ENCODE results near the gene SLC10A3. TPM values are rescaled to one million over a fixed set of nuclear protein-coding genes. Genes with fewer than 3 reads are reported as not detected.
A peak's percentile ranks its signal among the peaks of the same experiment; 100 is the strongest.

The SLC10A3 gene
- total and polyA plus RNA-seq, 2 donors (not counting 1 experiment from before 2014, with no cell fraction given) = 15.2 to 16.0 TPM

- DNase-seq (ENCODE audit: low read depth in 2 of 2) = no peak
Observed at GRCh38 chrX:154457491-154458115, 32.8 kb downstream of the SLC10A3 start.

GRCh38 chrX:154452823-154453222, 37.6 kb downstream of the SLC10A3 start:
- Histone ChIP-seq H4K20me1 (ENCODE audit: control insufficient read depth, extremely low read depth, insufficient read depth, low read length) (no peaks in the 10 kb centered on the region), H3K4me2 (ENCODE audit: extremely low read depth, insufficient read depth, low read length) (no peak overlapping the region), H3K9me3 (ENCODE audit: control insufficient read depth, insufficient read depth, low read depth, low read length) (no peaks in the 10 kb centered on the region), H3K4me1 (ENCODE audit: control insufficient read depth, extremely low read depth, insufficient read depth, low read length) (no peaks in the 10 kb centered on the region), H3K79me2 (ENCODE audit: control insufficient read depth, insufficient read depth, low read length) (no peaks in the 10 kb centered on the region), H3K27ac (ENCODE audit: insufficient read depth, low read length) (no peak overlapping the region), H3K4me3 (replicated peaks in 1 of 4; ENCODE audit: control extremely low read depth in 1 of 4, insufficient read depth in 1 of 4, low read depth in 3 of 4, low read length in 4 of 4) (no peak overlapping the region), H2AFZ (ENCODE audit: low read length) (no peak overlapping the region), H3K9ac (ENCODE audit: insufficient read depth, low read length) (no peak overlapping the region), H3K36me3 (ENCODE audit: control insufficient read depth, insufficient read depth, low read length) (peaks cover 6% of the 10 kb centered on the region), H3K27me3 (ENCODE audit: control insufficient read depth, insufficient read depth, low read length) (no peaks in the 10 kb centered on the region)
- TF ChIP-seq CTCF (conservative IDR thresholded peaks at IDR 0.05 in 1 of 2, IDR thresholded peaks at IDR 0.05 in 1 of 2; ENCODE audit: low read depth in 1 of 2, low read length in 2 of 2) (no peak), EZH2 (IDR thresholded peaks at IDR 0.05; ENCODE audit: low read length, missing control alignments) (no peak)
- no peak for DNase-seq (ENCODE audit: low read depth in 2 of 2)

More at GRCh38 chrX:154457491-154458115, 32.8 kb downstream of the SLC10A3 start:
- Histone ChIP-seq H3K4me3 (replicated peaks in 1 of 4; ENCODE audit: control extremely low read depth in 1 of 4, insufficient read depth in 1 of 4, low read depth in 3 of 4, low read length in 4 of 4) (peak overlapping the region; percentile 27 to 51 (median 34)), H3K4me1 (ENCODE audit: control insufficient read depth, extremely low read depth, insufficient read depth, low read length) (no peaks in the 10 kb centered on the region), H3K36me3 (ENCODE audit: control insufficient read depth, insufficient read depth, low read length) (peaks cover 7% of the 10 kb centered on the region), H2AFZ (ENCODE audit: low read length) (no peak overlapping the region), H3K9ac (ENCODE audit: insufficient read depth, low read length) (peak overlapping the region; percentile 46), H3K27me3 (ENCODE audit: control insufficient read depth, insufficient read depth, low read length) (no peaks in the 10 kb centered on the region), H3K79me2 (ENCODE audit: control insufficient read depth, insufficient read depth, low read length) (peaks cover 36% of the 10 kb centered on the region), H3K9me3 (ENCODE audit: control insufficient read depth, insufficient read depth, low read depth, low read length) (no peaks in the 10 kb centered on the region), H3K4me2 (ENCODE audit: extremely low read depth, insufficient read depth, low read length) (peak overlapping the region; percentile 25), H4K20me1 (ENCODE audit: control insufficient read depth, extremely low read depth, insufficient read depth, low read length) (no peaks in the 10 kb centered on the region), H3K27ac (ENCODE audit: insufficient read depth, low read length) (no peak overlapping the region)
- TF ChIP-seq CTCF (conservative IDR thresholded peaks at IDR 0.05 in 1 of 2, IDR thresholded peaks at IDR 0.05 in 1 of 2; ENCODE audit: low read depth in 1 of 2, low read length in 2 of 2) = no peak
- TF ChIP-seq EZH2 (IDR thresholded peaks at IDR 0.05; ENCODE audit: low read length, missing control alignments) = no peak

GRCh38 chrX:154450312-154450711, 40.1 kb downstream of the SLC10A3 start:
- Histone ChIP-seq H3K79me2 (ENCODE audit: control insufficient read depth, insufficient read depth, low read length) (peaks cover 16% of the 10 kb centered on the region), H3K4me3 (replicated peaks in 1 of 4; ENCODE audit: control extremely low read depth in 1 of 4, insufficient read depth in 1 of 4, low read depth in 3 of 4, low read length in 4 of 4) (no peak overlapping the region), H3K4me1 (ENCODE audit: control insufficient read depth, extremely low read depth, insufficient read depth, low read length) (peaks cover under 1% of the 10 kb centered on the region), H3K27ac (ENCODE audit: insufficient read depth, low read length) (no peak overlapping the region), H4K20me1 (ENCODE audit: control insufficient read depth, extremely low read depth, insufficient read depth, low read length) (no peaks in the 10 kb centered on the region), H3K36me3 (ENCODE audit: control insufficient read depth, insufficient read depth, low read length) (peaks cover 8% of the 10 kb centered on the region), H3K27me3 (ENCODE audit: control insufficient read depth, insufficient read depth, low read length) (no peaks in the 10 kb centered on the region), H3K9me3 (ENCODE audit: control insufficient read depth, insufficient read depth, low read depth, low read length) (no peaks in the 10 kb centered on the region), H2AFZ (ENCODE audit: low read length) (no peak overlapping the region), H3K4me2 (ENCODE audit: extremely low read depth, insufficient read depth, low read length) (no peak overlapping the region), H3K9ac (ENCODE audit: insufficient read depth, low read length) (no peak overlapping the region)
- no peak for DNase-seq (ENCODE audit: low read depth in 2 of 2)
- TF ChIP-seq EZH2 (IDR thresholded peaks at IDR 0.05; ENCODE audit: low read length, missing control alignments) (no peak), CTCF (conservative IDR thresholded peaks at IDR 0.05 in 1 of 2, IDR thresholded peaks at IDR 0.05 in 1 of 2; ENCODE audit: low read depth in 1 of 2, low read length in 2 of 2) (no peak)
